Activated CD4-positive, CD25-positive, alpha-beta regulatory T cell treated with anti-CD3 and anti-CD28 coated beads, Interleukin-2, amount 50 U/mL, for 24 hours (primary cell): Measurements from ENCODE around the gene KCNK16.
A peak's percentile ranks its signal among the peaks of the same experiment; 100 is the strongest.
"Not testable (repeated sequence)": the region's sequence is repeated elsewhere in the genome, so short reads cannot be mapped to it uniquely, and the experiment has no call there.

Source experiments
- ATAC-seq, 2 donors: fragments of 150-1000 bp; cut with Tn5 transposase; one replicate each; pipeline ENCODE4 v1.10.0; 2021; ENCODE audit warnings: mild to moderate bottlenecking in 1 of 2, moderate library complexity in 1 of 2

KCNK16 gene

GRCh38 chr6:39304951-39305350 is 17.6 kb downstream of the KCNK16 start:
- no peak for ATAC-seq

- no peak for ATAC-seq
Observed at GRCh38 chr6:39303425-39304153, 18.9 kb downstream of the KCNK16 start.

GRCh38 chr6:39302669-39303424 is 19.7 kb downstream of the KCNK16 start:
- peak; percentile 90 to 95 for ATAC-seq

GRCh38 chr6:39302011-39302410 is 20.5 kb downstream of the KCNK16 start:
- ATAC-seq: no peak

GRCh38 chr6:39301606-39302005 is 20.9 kb downstream of the KCNK16 start:
- ATAC-seq: no peak

GRCh38 chr6:39300739-39301138 is 21.8 kb downstream of the KCNK16 start:
- no peak for ATAC-seq

- ATAC-seq: no peak
Observed at GRCh38 chr6:39298061-39298460, 24.4 kb downstream of the KCNK16 start.

- ATAC-seq: no peak
Observed at GRCh38 chr6:39296745-39297640, 25.5 kb downstream of the KCNK16 start.

GRCh38 chr6:39295611-39296011 is 26.9 kb downstream of the KCNK16 start:
- no peak for ATAC-seq

- ATAC-seq: no peak
Observed at GRCh38 chr6:39294899-39295298, 27.6 kb downstream of the KCNK16 start.

- ATAC-seq: no peak
Observed at GRCh38 chr6:39294133-39294532, 28.4 kb downstream of the KCNK16 start.

GRCh38 chr6:39292637-39293036 is 29.9 kb downstream of the KCNK16 start:
- ATAC-seq: no peak

GRCh38 chr6:39289490-39289889 is 33.0 kb downstream of the KCNK16 start:
- no peak for ATAC-seq

- no peak for ATAC-seq
Observed at GRCh38 chr6:39287601-39288000, 34.9 kb downstream of the KCNK16 start.

- not testable (repeated sequence) for ATAC-seq
Observed at GRCh38 chr6:39286596-39286995, 35.9 kb downstream of the KCNK16 start.

- ATAC-seq: no peak
Observed at GRCh38 chr6:39282774-39283173, 39.7 kb downstream of the KCNK16 start.

- no peak for ATAC-seq
Observed at GRCh38 chr6:39281312-39281980, 41.1 kb downstream of the KCNK16 start.

GRCh38 chr6:39280247-39280731 is 42.2 kb downstream of the KCNK16 start:
- no peak for ATAC-seq

GRCh38 chr6:39279539-39279938 is 43.0 kb downstream of the KCNK16 start:
- ATAC-seq: no peak

GRCh38 chr6:39276379-39276995 is 46.0 kb downstream of the KCNK16 start:
- no peak for ATAC-seq

GRCh38 chr6:39274903-39275302 is 47.6 kb downstream of the KCNK16 start:
- ATAC-seq: no peak

GRCh38 chr6:39274471-39274870 is 48.0 kb downstream of the KCNK16 start:
- ATAC-seq: no peak
